ENCODE data around the gene NWD2.

DNA sequence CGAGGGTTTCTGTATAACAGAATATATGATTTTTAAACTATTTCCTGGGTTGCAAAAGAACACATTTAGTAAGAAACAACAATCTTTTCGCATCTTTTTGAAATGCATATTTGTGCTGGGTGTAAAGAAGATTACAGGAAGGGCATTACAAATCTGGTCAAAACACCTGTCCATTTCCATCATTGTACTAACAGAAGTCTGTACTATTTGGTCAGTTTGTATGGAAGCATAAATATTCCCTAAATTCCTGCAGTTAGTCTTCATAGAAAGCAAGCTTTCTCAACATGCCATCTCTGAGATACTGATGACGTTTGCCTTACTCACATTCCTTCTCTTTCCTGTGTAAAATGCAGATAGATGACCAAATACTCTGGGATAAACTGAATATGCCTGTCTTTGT lies 203.3 kb downstream of the NWD2 start:
- TF ChIP-seq, protein P1, sequence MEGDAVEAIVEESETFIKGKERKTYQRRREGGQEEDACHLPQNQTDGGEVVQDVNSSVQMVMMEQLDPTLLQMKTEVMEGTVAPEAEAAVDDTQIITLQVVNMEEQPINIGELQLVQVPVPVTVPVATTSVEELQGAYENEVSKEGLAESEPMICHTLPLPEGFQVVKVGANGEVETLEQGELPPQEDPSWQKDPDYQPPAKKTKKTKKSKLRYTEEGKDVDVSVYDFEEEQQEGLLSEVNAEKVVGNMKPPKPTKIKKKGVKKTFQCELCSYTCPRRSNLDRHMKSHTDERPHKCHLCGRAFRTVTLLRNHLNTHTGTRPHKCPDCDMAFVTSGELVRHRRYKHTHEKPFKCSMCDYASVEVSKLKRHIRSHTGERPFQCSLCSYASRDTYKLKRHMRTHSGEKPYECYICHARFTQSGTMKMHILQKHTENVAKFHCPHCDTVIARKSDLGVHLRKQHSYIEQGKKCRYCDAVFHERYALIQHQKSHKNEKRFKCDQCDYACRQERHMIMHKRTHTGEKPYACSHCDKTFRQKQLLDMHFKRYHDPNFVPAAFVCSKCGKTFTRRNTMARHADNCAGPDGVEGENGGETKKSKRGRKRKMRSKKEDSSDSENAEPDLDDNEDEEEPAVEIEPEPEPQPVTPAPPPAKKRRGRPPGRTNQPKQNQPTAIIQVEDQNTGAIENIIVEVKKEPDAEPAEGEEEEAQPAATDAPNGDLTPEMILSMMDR (IDR thresholded peaks at IDR 0.05; ENCODE audit: borderline replicate concordance, extremely low read depth, low read length, poor library complexity, severe bottlenecking): no peak
- no peak for TF ChIP-seq EZH2 (IDR thresholded peaks at IDR 0.05; ENCODE audit: borderline replicate concordance, low read depth, low read length, severe bottlenecking)
